ENCODE data around the gene BUD31. TPM values are rescaled to one million over a fixed set of nuclear protein-coding genes. Genes with fewer than 3 reads are reported as not detected.

The BUD31 gene
- total RNA-seq, 3 donors from 2014 or later = 53.9 to 69.8 (median 65.4) TPM

- intact Hi-C loops (cut with DNase I; ENCODE audit: low total_unique reads) = loop anchor here (10.0 kb wide), 1 partner anchor 373 kb away; no protein-coding TSS in a partner anchor
- Histone ChIP-seq H3K4me3 (peak overlapping the region; percentile 40 to 71 (median 69)), H3K9me3 (no peaks in the 10 kb centered on the region), H3K36me3 (no peaks in the 10 kb centered on the region), H3K27me3 (no peaks in the 10 kb centered on the region), H3K27ac (peak overlapping the region; percentile 71 to 74), H3K4me1 (no peaks in the 10 kb centered on the region)
- DNase-seq (ENCODE audit: low spot score in 2 of 2) = no peak
- TF ChIP-seq POLR2AphosphoS5 (IDR thresholded peaks at IDR 0.05) (no peak), POLR2A (IDR thresholded peaks at IDR 0.05) (no peak), CTCF (IDR thresholded peaks at IDR 0.05) (no peak)
Measured at GRCh38 chr7:99392046-99392445, 16.7 kb upstream of the BUD31 start.

- TF ChIP-seq CTCF (IDR thresholded peaks at IDR 0.05) (no peak), POLR2A (IDR thresholded peaks at IDR 0.05) (no peak), POLR2AphosphoS5 (IDR thresholded peaks at IDR 0.05) (peak; percentile 30 to 68 (median 56))
- H3K27me3 ChIP-seq = no peaks in the 10 kb centered on the region
- no peaks in the 10 kb centered on the region for H3K4me1 ChIP-seq
- H3K36me3 ChIP-seq = no peaks in the 10 kb centered on the region
- H3K9me3 ChIP-seq = no peaks in the 10 kb centered on the region
- peak; percentile 71 to 76 for DNase-seq (ENCODE audit: low spot score in 2 of 2)
- intact Hi-C loops (cut with DNase I; ENCODE audit: low total_unique reads) = loop anchor here (10.0 kb wide), 1 partner anchor 372 kb away; no protein-coding TSS in a partner anchor
- H3K4me3 ChIP-seq = peak overlapping the region; percentile 40 to 71 (median 69)
- peak overlapping the region; percentile 71 to 74 for H3K27ac ChIP-seq
Measured at GRCh38 chr7:99392659-99393354, 16.0 kb upstream of the BUD31 start.

- Histone ChIP-seq H3K9me3 (no peaks in the 10 kb centered on the region), H3K4me3 (peak overlapping the region; percentile 40 to 71 (median 69)), H3K36me3 (no peaks in the 10 kb centered on the region), H3K4me1 (no peaks in the 10 kb centered on the region), H3K27ac (peak overlapping the region; percentile 71 to 74), H3K27me3 (no peaks in the 10 kb centered on the region)
- TF ChIP-seq POLR2A (IDR thresholded peaks at IDR 0.05) (no peak), CTCF (IDR thresholded peaks at IDR 0.05) (no peak), POLR2AphosphoS5 (IDR thresholded peaks at IDR 0.05) (no peak)
- intact Hi-C loops (cut with DNase I; ENCODE audit: low total_unique reads) = loop anchor here (10.0 kb wide), 1 partner anchor 371 kb away; no protein-coding TSS in a partner anchor
- DNase-seq (ENCODE audit: low spot score in 2 of 2) = no peak
Measured at GRCh38 chr7:99393355-99394187, 15.2 kb upstream of the BUD31 start.

GRCh38 chr7:99394188-99394502 lies 14.6 kb upstream of the BUD31 start:
- intact Hi-C loops (cut with DNase I; ENCODE audit: low total_unique reads) = loop anchor here (10.0 kb wide), 1 partner anchor 371 kb away; no protein-coding TSS in a partner anchor
- peaks cover 1% of the 10 kb centered on the region for H3K36me3 ChIP-seq

More at GRCh38 chr7:99394188-99394502, 14.6 kb upstream of the BUD31 start:
- Histone ChIP-seq H3K27ac (peak overlapping the region in 1 of 2 donors; percentile 74), H3K4me1 (no peaks in the 10 kb centered on the region), H3K9me3 (no peaks in the 10 kb centered on the region), H3K27me3 (no peaks in the 10 kb centered on the region), H3K4me3 (peak overlapping the region in 1 of 3 donors; percentile 71)
- TF ChIP-seq POLR2A (IDR thresholded peaks at IDR 0.05) (no peak), CTCF (IDR thresholded peaks at IDR 0.05) (no peak), POLR2AphosphoS5 (IDR thresholded peaks at IDR 0.05) (no peak)
- DNase-seq (ENCODE audit: low spot score in 2 of 2) = no peak
